HCT116 (cell line): ENCODE data around the gene DENND4C. TPM values are rescaled to one million over a fixed set of nuclear protein-coding genes. Genes with fewer than 3 reads are reported as not detected.

Experiments used
- ATAC-seq: fragments of 200-7000 bp; cut with Tn5 transposase; 2 replicates; pipeline ENCODE4 v1.9.1; 2020; ENCODE audit warnings: mild to moderate bottlenecking, moderate library complexity
- BruUV-seq: library from RNA; stranded (reverse); fragments of 400-500 nt; replicated peaks from 2 replicates; lab custom pipeline; 2021; lab: Mats Ljungman, UMichigan
- CTCF ChIA-PET: fragments of 300-600 bp; sonication (Branson Sonifier 250); formaldehyde crosslinking; loops from one replicate; lab custom pipeline; 2021; ENCODE audit warnings: antibody characterized with exemption; lab: Charles Lee
- POLR2A ChIA-PET: fragments of 300-600, 350-600 bp; sonication (Branson Sonifier 250); formaldehyde crosslinking; loops from one replicate; lab custom pipeline; 2021; ENCODE audit warnings: antibody characterized with exemption; lab: Charles Lee
- RAD21 ChIA-PET, 2 experiments: fragments of 300-600 bp; sonication (Branson Sonifier 250); formaldehyde crosslinking; loops; one replicate each; lab custom pipeline; 2023; ENCODE audit warnings: low total read pairs in 2 of 2; ENCODE audit not compliant: uncharacterized antibody in 2 of 2, unreplicated experiment in 2 of 2, low non-redundant PET in 1 of 2; lab: Charles Lee
- DNase-seq: peaks from one replicate; pipeline ENCODE4 v3.0.0-alpha.2; 2010; ENCODE audit warnings: low read depth, low spot score
- H2AFZ ChIP-seq: fragments of 200-600 bp; shearing (Covaris generic), sonication (generic); 2 replicates; pipeline ENCODE4 v1.6.1; 2017; ENCODE audit warnings: low read depth, mixed run types, mixed read lengths, antibody characterized with exemption, low read length; ENCODE audit not compliant: poor library complexity, severe bottlenecking
- H3K27ac ChIP-seq: 2 replicates; pipeline ENCODE4 v1.5.1; 2012; ENCODE audit warnings: low read depth, low read length
- H3K27me3 ChIP-seq: fragments of 200-600 bp; sonication (generic); 2 replicates; pipeline ENCODE4 v1.6.1; 2016; ENCODE audit warnings: mixed run types, low read length, mixed read lengths; ENCODE audit not compliant: insufficient read depth
- H3K36me3 ChIP-seq, 2 experiments: fragments of 200-500 bp in 1 of 2; fragments of 200-600 bp in 1 of 2; sonication (Bioruptor generic) in 1 of 2; sonication (generic) in 1 of 2; 2 replicates each; pipeline versions ENCODE4 v1.5.1 to v1.6.1; 2014 to 2016; ENCODE audit warnings: low read length in 2 of 2, inconsistent platforms in 1 of 2, mixed read lengths in 1 of 2, mixed run types in 1 of 2; ENCODE audit not compliant: insufficient read depth in 2 of 2, control insufficient read depth in 1 of 2
- H3K4me1 ChIP-seq, 2 experiments: fragments of 200-600 bp in 1 of 2; sonication (generic) in 1 of 2; 2 replicates each; pipeline versions ENCODE4 v1.5.1 to v1.6.1; 2012 to 2017; ENCODE audit warnings: low read length in 2 of 2, inconsistent platforms in 1 of 2, mild to moderate bottlenecking in 1 of 2, mixed read lengths in 1 of 2, mixed run types in 1 of 2, moderate library complexity in 1 of 2; ENCODE audit not compliant: insufficient read depth in 2 of 2, control insufficient read depth in 1 of 2
- H3K4me2 ChIP-seq: fragments of 200-600 bp; sonication (generic); 2 replicates; pipeline ENCODE4 v1.6.1; 2017; ENCODE audit warnings: mixed run types, low read length, mixed read lengths
- H3K4me3 ChIP-seq, 2 experiments: fragments of 200-600 bp in 1 of 2; sonication (generic) in 1 of 2; replicated peaks in 1 of 2; 2 replicates each; pipeline ENCODE4 v1.5.1; 2011 to 2016; ENCODE audit warnings: low read length in 2 of 2, control low read depth in 1 of 2, low read depth in 1 of 2, mild to moderate bottlenecking in 1 of 2, mixed read lengths in 1 of 2, mixed run types in 1 of 2
- H3K79me2 ChIP-seq: fragments of 200-600 bp; sonication (generic); 2 replicates; pipeline ENCODE4 v1.6.1; 2017; ENCODE audit warnings: mild to moderate bottlenecking, mixed run types, low read length, moderate library complexity, mixed read lengths; ENCODE audit not compliant: insufficient read depth
- H3K9ac ChIP-seq: fragments of 200-600 bp; sonication (generic); 2 replicates; pipeline ENCODE4 v1.6.1; 2016; ENCODE audit warnings: low read length, mixed read lengths
- H3K9me2 ChIP-seq: fragments of 200-600 bp; sonication (generic), shearing (Covaris generic); 2 replicates; pipeline ENCODE4 v1.6.1; 2017; ENCODE audit warnings: mixed run types, mild to moderate bottlenecking, moderate library complexity; ENCODE audit not compliant: insufficient read depth
- H3K9me3 ChIP-seq, 2 experiments: fragments of 200-500 bp in 1 of 2; fragments of 200-600 bp in 1 of 2; sonication (Bioruptor generic) in 1 of 2; sonication (generic) in 1 of 2; 2 replicates each; pipeline ENCODE4 v1.6.1; 2014 to 2017; ENCODE audit warnings: low read length in 2 of 2, mixed read lengths in 2 of 2, inconsistent platforms in 1 of 2, low read depth in 1 of 2, mild to moderate bottlenecking in 1 of 2, mixed run types in 1 of 2, moderate library complexity in 1 of 2; ENCODE audit not compliant: control insufficient read depth in 1 of 2, insufficient read depth in 1 of 2
- H4K20me1 ChIP-seq: fragments of 200-600 bp; sonication (generic), shearing (Covaris generic); 2 replicates; pipeline ENCODE4 v1.6.1; 2017; ENCODE audit warnings: mixed run types, mild to moderate bottlenecking, moderate library complexity; ENCODE audit not compliant: insufficient read depth
- CEBPB ChIP-seq: IDR thresholded peaks from 2 replicates; pipeline ENCODE4 v1.6.1; 2012; ENCODE audit warnings: low read depth
- EGR1 ChIP-seq: IDR thresholded peaks from 2 replicates; pipeline ENCODE4 v1.6.1; 2012; ENCODE audit warnings: low read depth
- ELF1 ChIP-seq: IDR thresholded peaks from 2 replicates; pipeline ENCODE4 v1.6.1; 2012; ENCODE audit warnings: low read depth, borderline replicate concordance
- EZH2 ChIP-seq: fragments of 200-600 bp; sonication (generic); IDR thresholded peaks from 2 replicates; pipeline ENCODE4 v1.6.1; 2017; ENCODE audit warnings: antibody characterized with exemption, mixed run types
- EZH2phosphoT487 ChIP-seq: fragments of 200-600 bp; IDR thresholded peaks from 2 replicates; pipeline ENCODE4 v1.6.1; 2018; ENCODE audit warnings: antibody characterized with exemption, borderline replicate concordance
- FOSL1 ChIP-seq: IDR thresholded peaks from 2 replicates; pipeline ENCODE4 v1.6.1; 2012; ENCODE audit warnings: low read depth
- POLR2A ChIP-seq: IDR thresholded peaks from 2 replicates; pipeline ENCODE4 v1.7.0; 2011; ENCODE audit warnings: borderline replicate concordance; ENCODE audit not compliant: insufficient read depth, insufficient read length; ENCODE audit errors: extremely low read depth
- RAD21 ChIP-seq: IDR thresholded peaks from 2 replicates; pipeline ENCODE4 v1.6.1; 2012; ENCODE audit warnings: low read depth, mild to moderate bottlenecking
- SIN3A ChIP-seq: IDR thresholded peaks from 2 replicates; pipeline ENCODE4 v1.6.1; 2012; ENCODE audit warnings: low read depth
- SP1 ChIP-seq: IDR thresholded peaks from 2 replicates; pipeline ENCODE4 v1.6.1; 2012; ENCODE audit warnings: low read depth
- SRF ChIP-seq: IDR thresholded peaks from 2 replicates; pipeline ENCODE4 v1.6.1; 2012; ENCODE audit warnings: low read depth
- TCF7L2 ChIP-seq: IDR thresholded peaks from 2 replicates; pipeline ENCODE4 v1.7.0; 2011; ENCODE audit warnings: borderline replicate concordance, inconsistent platforms; ENCODE audit not compliant: insufficient read depth, insufficient read length; ENCODE audit errors: extremely low read depth
- YY1 ChIP-seq: IDR thresholded peaks from 2 replicates; pipeline ENCODE4 v1.6.1; 2011; ENCODE audit warnings: low read length, low read depth, moderate library complexity, mild to moderate bottlenecking; ENCODE audit not compliant: insufficient replicate concordance; ENCODE audit errors: extremely low read depth
- ZFX ChIP-seq: fragments of 450-650 bp; IDR thresholded peaks from 2 replicates; pipeline ENCODE4 v1.6.1; 2017
- ZNF274 ChIP-seq: fragments of 200-500 bp; sonication (Bioruptor generic); IDR thresholded peaks from 2 replicates; pipeline ENCODE4 v1.6.1; 2014; ENCODE audit warnings: mild to moderate bottlenecking, low read depth, low read length, inconsistent platforms
- intact Hi-C: fragments of 100-400 bp; cut with micrococcal nuclease; formaldehyde crosslinking; loops from 2 replicates; pipeline ENCODE4 v1.10.0; 2022
- total RNA-seq: library from RNA; stranded (reverse); gene quantifications from one replicate; pipeline ENCODE4 v1.2.1, GENCODE V29; 2021; ENCODE audit not compliant: unreplicated experiment
- TF ChIP-seq, protein P1 (sequence below): IDR thresholded peaks from 2 replicates; pipeline ENCODE4 v1.6.1; 2011; ENCODE audit warnings: mild to moderate bottlenecking, low read length, moderate library complexity; ENCODE audit not compliant: insufficient replicate concordance; ENCODE audit errors: extremely low read depth
- TF ChIP-seq, protein P2 (sequence below): IDR thresholded peaks from 2 replicates; pipeline ENCODE4 v1.6.1; 2012
- TF ChIP-seq, protein P3 (sequence below), 3 experiments: fragments of 200-600 bp in 1 of 3; sonication (generic) in 1 of 3; IDR thresholded peaks in 2 of 3; conservative IDR thresholded peaks in 1 of 3; 2 replicates each; pipeline ENCODE4 v1.5.1; 2012 to 2017; ENCODE audit warnings: low read depth in 2 of 3, low read length in 2 of 3, antibody characterized with exemption in 1 of 3, borderline replicate concordance in 1 of 3, control low read depth in 1 of 3, mild to moderate bottlenecking in 1 of 3, mixed read lengths in 1 of 3, mixed run types in 1 of 3, moderate library complexity in 1 of 3; ENCODE audit not compliant: insufficient read depth in 1 of 3
- TF ChIP-seq, protein P4 (sequence below): IDR thresholded peaks from 2 replicates; pipeline ENCODE4 v1.6.1; 2012
- TF ChIP-seq, protein P5 (sequence below): IDR thresholded peaks from 2 replicates; pipeline ENCODE4 v1.6.1; 2012; ENCODE audit warnings: low read depth

The DENND4C gene
- total RNA-seq, 1 experiment from 2014 or later = 20.9 TPM

DNA sequence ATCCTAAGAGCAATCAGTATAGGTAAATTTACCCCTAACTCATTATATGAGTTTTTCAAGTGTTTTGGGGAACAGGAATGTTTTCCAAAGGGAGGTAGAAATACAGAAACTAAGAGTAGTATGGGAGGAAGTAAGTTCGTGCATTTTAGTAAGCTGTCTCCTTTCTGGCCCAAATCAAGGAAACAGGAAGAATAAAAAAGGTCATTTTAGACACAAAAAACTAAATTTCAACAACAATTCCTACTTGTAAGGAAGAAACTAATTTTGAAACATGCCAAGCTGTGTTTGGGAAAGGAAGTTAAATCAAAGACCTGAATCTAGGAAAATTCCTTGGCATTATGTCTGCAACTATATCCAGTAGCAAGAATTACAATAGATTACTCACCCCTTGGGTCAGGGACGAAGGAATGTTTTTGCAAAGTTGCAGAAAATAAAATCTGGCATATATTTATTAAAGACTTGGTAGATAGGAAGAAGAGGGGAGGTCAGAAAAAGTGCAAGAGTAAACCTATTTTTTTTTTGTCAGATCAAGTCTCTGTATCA is 156.1 kb downstream of the DENND4C start:
- no peaks in the 10 kb centered on the region for H3K27me3 ChIP-seq
- no peak overlapping the region for H3K4me2 ChIP-seq
- H3K36me3 ChIP-seq = no peaks in the 10 kb centered on the region
- TF ChIP-seq RAD21 (no peak), CEBPB (no peak), ZNF274 (no peak), EGR1 (no peak), EZH2 (no peak), YY1 (no peak), EZH2phosphoT487 (no peak), ZFX (no peak), SIN3A (no peak), POLR2A (no peak), SRF (no peak), FOSL1 (no peak), ELF1 (no peak), TCF7L2 (no peak), SP1 (no peak)
- TF ChIP-seq, protein P1, sequence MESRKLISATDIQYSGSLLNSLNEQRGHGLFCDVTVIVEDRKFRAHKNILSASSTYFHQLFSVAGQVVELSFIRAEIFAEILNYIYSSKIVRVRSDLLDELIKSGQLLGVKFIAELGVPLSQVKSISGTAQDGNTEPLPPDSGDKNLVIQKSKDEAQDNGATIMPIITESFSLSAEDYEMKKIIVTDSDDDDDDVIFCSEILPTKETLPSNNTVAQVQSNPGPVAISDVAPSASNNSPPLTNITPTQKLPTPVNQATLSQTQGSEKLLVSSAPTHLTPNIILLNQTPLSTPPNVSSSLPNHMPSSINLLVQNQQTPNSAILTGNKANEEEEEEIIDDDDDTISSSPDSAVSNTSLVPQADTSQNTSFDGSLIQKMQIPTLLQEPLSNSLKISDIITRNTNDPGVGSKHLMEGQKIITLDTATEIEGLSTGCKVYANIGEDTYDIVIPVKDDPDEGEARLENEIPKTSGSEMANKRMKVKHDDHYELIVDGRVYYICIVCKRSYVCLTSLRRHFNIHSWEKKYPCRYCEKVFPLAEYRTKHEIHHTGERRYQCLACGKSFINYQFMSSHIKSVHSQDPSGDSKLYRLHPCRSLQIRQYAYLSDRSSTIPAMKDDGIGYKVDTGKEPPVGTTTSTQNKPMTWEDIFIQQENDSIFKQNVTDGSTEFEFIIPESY = no peak
- TF ChIP-seq, protein P2, sequence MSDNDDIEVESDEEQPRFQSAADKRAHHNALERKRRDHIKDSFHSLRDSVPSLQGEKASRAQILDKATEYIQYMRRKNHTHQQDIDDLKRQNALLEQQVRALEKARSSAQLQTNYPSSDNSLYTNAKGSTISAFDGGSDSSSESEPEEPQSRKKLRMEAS = no peak
- TF ChIP-seq, protein P3, sequence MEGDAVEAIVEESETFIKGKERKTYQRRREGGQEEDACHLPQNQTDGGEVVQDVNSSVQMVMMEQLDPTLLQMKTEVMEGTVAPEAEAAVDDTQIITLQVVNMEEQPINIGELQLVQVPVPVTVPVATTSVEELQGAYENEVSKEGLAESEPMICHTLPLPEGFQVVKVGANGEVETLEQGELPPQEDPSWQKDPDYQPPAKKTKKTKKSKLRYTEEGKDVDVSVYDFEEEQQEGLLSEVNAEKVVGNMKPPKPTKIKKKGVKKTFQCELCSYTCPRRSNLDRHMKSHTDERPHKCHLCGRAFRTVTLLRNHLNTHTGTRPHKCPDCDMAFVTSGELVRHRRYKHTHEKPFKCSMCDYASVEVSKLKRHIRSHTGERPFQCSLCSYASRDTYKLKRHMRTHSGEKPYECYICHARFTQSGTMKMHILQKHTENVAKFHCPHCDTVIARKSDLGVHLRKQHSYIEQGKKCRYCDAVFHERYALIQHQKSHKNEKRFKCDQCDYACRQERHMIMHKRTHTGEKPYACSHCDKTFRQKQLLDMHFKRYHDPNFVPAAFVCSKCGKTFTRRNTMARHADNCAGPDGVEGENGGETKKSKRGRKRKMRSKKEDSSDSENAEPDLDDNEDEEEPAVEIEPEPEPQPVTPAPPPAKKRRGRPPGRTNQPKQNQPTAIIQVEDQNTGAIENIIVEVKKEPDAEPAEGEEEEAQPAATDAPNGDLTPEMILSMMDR (IDR thresholded peaks at IDR 0.05 in 2 of 3, conservative IDR thresholded peaks at IDR 0.05 in 1 of 3; ENCODE audit: borderline replicate concordance in 1 of 3, insufficient read depth in 1 of 3, low read depth in 2 of 3, low read length in 2 of 3) = no peak
- TF ChIP-seq, protein P4, sequence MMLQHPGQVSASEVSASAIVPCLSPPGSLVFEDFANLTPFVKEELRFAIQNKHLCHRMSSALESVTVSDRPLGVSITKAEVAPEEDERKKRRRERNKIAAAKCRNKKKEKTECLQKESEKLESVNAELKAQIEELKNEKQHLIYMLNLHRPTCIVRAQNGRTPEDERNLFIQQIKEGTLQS = no peak
- TF ChIP-seq, protein P5, sequence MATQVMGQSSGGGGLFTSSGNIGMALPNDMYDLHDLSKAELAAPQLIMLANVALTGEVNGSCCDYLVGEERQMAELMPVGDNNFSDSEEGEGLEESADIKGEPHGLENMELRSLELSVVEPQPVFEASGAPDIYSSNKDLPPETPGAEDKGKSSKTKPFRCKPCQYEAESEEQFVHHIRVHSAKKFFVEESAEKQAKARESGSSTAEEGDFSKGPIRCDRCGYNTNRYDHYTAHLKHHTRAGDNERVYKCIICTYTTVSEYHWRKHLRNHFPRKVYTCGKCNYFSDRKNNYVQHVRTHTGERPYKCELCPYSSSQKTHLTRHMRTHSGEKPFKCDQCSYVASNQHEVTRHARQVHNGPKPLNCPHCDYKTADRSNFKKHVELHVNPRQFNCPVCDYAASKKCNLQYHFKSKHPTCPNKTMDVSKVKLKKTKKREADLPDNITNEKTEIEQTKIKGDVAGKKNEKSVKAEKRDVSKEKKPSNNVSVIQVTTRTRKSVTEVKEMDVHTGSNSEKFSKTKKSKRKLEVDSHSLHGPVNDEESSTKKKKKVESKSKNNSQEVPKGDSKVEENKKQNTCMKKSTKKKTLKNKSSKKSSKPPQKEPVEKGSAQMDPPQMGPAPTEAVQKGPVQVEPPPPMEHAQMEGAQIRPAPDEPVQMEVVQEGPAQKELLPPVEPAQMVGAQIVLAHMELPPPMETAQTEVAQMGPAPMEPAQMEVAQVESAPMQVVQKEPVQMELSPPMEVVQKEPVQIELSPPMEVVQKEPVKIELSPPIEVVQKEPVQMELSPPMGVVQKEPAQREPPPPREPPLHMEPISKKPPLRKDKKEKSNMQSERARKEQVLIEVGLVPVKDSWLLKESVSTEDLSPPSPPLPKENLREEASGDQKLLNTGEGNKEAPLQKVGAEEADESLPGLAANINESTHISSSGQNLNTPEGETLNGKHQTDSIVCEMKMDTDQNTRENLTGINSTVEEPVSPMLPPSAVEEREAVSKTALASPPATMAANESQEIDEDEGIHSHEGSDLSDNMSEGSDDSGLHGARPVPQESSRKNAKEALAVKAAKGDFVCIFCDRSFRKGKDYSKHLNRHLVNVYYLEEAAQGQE = no peak
- TF ChIP-seq, all 23 proteins: peak for 0
- intact Hi-C loops = no loop called here
- Histone ChIP-seq H3K27ac (no peak overlapping the region), H2AFZ (no peak overlapping the region), H3K4me3 (no peak overlapping the region), H3K9me3 (no peaks in the 10 kb centered on the region), H3K79me2 (no peaks in the 10 kb centered on the region; the same call in 1 of the 2 replicates), H4K20me1 (no peaks in the 10 kb centered on the region), H3K9me2 (no peaks in the 10 kb centered on the region), H3K4me1 (peaks cover 0 to 2% of the 10 kb centered on the region in 2 experiments; a peak in 3 of 4 replicates), H3K9ac (no peak overlapping the region)
- ATAC-seq = no peak
- BruUV-seq = no TSS peak
- ChIA-PET RAD21 (no interaction called here), CTCF (no interaction called here), POLR2A (no interaction called here)
- no peak for DNase-seq
